Measurements from ENCODE around the gene HSPA12B. TPM values are rescaled to one million over a fixed set of nuclear protein-coding genes. Genes with fewer than 3 reads are reported as not detected.

Gene HSPA12B
- total and polyA plus RNA-seq, 2 of the 8 experiments (the other 6 are each of a cell fraction or from before 2014, with no cell fraction given): 2.2 to 4.3 TPM

GRCh38 chr20:3685341-3685740, 47.1 kb upstream of the HSPA12B start (continued):
- no peak for TF ChIP-seq BRCA1 (IDR thresholded peaks at IDR 0.05; ENCODE audit: low read depth, low read length)
- TF ChIP-seq CBX8 (IDR thresholded peaks at IDR 0.05; ENCODE audit: borderline replicate concordance, low read depth, low read length): no peak
- no peak for TF ChIP-seq EZH2 (IDR thresholded peaks at IDR 0.05; ENCODE audit: low read depth, low read length, severe bottlenecking)
- no peak for TF ChIP-seq POLR2A (IDR thresholded peaks at IDR 0.05; ENCODE audit: control extremely low read depth in 1 of 2, low read depth in 2 of 2, low read length in 2 of 2)
- no peak for TF ChIP-seq CTCF (IDR thresholded peaks at IDR 0.05; ENCODE audit: control extremely low read depth in 1 of 3, insufficient read depth in 1 of 3, low read depth in 1 of 3, low read length in 3 of 3)
- no peak for TF ChIP-seq HDAC2 (IDR thresholded peaks at IDR 0.05; ENCODE audit: borderline replicate concordance in 1 of 2, low read depth in 2 of 2, low read length in 2 of 2)
- no peak for TF ChIP-seq TCF12 (IDR thresholded peaks at IDR 0.05; ENCODE audit: low read depth, low read length)

Measured in H1 (cell line).